Measurements from ENCODE around the gene SPTBN1. TPM values are rescaled to one million over a fixed set of nuclear protein-coding genes. Genes with fewer than 3 reads are reported as not detected.

Gene SPTBN1
- total RNA-seq, 1 donor: 200 TPM

GRCh38 chr2:54432251-54433015 is 23.7 kb upstream of the SPTBN1 start:
- no peak for DNase-seq (ENCODE audit: low read depth)
- H3K4me3 ChIP-seq (ENCODE audit: low read depth, low read length): no peak overlapping the region
- TF ChIP-seq CTCF (IDR thresholded peaks at IDR 0.05; ENCODE audit: insufficient read depth, low read depth, low read length): no peak

GRCh38 chr2:54434229-54434628 is 21.9 kb upstream of the SPTBN1 start:
- no peak overlapping the region for H3K4me3 ChIP-seq (ENCODE audit: low read depth, low read length)
- no peak for TF ChIP-seq CTCF (IDR thresholded peaks at IDR 0.05; ENCODE audit: insufficient read depth, low read depth, low read length)
- DNase-seq (ENCODE audit: low read depth): no peak

- DNase-seq (ENCODE audit: low read depth): no peak
- no peak overlapping the region for H3K4me3 ChIP-seq (ENCODE audit: low read depth, low read length)
- no peak for TF ChIP-seq CTCF (IDR thresholded peaks at IDR 0.05; ENCODE audit: insufficient read depth, low read depth, low read length)
Measured at GRCh38 chr2:54434711-54435110, 21.4 kb upstream of the SPTBN1 start.

- no peak for TF ChIP-seq CTCF (IDR thresholded peaks at IDR 0.05; ENCODE audit: insufficient read depth, low read depth, low read length)
- H3K4me3 ChIP-seq (ENCODE audit: low read depth, low read length): no peak overlapping the region
- DNase-seq (ENCODE audit: low read depth): no peak
Measured at GRCh38 chr2:54435325-54436226, 20.6 kb upstream of the SPTBN1 start.

- TF ChIP-seq CTCF (IDR thresholded peaks at IDR 0.05; ENCODE audit: insufficient read depth, low read depth, low read length): no peak
Measured at GRCh38 chr2:54437588-54437987, 18.5 kb upstream of the SPTBN1 start.

GRCh38 chr2:54438271-54438670 is 17.9 kb upstream of the SPTBN1 start:
- TF ChIP-seq CTCF (IDR thresholded peaks at IDR 0.05; ENCODE audit: insufficient read depth, low read depth, low read length): no peak
- no peak for DNase-seq (ENCODE audit: low read depth)
- no peak overlapping the region for H3K4me3 ChIP-seq (ENCODE audit: low read depth, low read length)

More at GRCh38 chr2:54437588-54437987, 18.5 kb upstream of the SPTBN1 start:
- H3K4me3 ChIP-seq (ENCODE audit: low read depth, low read length): no peak overlapping the region
- no peak for DNase-seq (ENCODE audit: low read depth)
